Heart left ventricle (tissue), 16 donors: ENCODE data around the gene CGB8. TPM values are rescaled to one million over a fixed set of nuclear protein-coding genes. Genes with fewer than 3 reads are reported as not detected.
"Not testable (repeated sequence)": the region's sequence is repeated elsewhere in the genome, so short reads cannot be mapped to it uniquely, and the experiment has no call there.

Experiments used
- ATAC-seq, 4 donors: fragments of 200-7000 bp; cut with Tn5 transposase; one replicate each; pipeline ENCODE4 v1.9.1; 2020 to 2022; ENCODE audit warnings: moderate library complexity in 4 of 4, mild to moderate bottlenecking in 3 of 4, moderate number of reproducible peaks in 1 of 4
- DNase-seq, 5 donors: peaks; one replicate each; pipeline ENCODE4 v3.0.0-alpha.2; 2020
- H3K27ac ChIP-seq, 12 donors: fragments of 200-600 bp; sonication (generic) in 4 of 12; one replicate each; pipeline versions ENCODE4 v1.5.0 to v1.8.0; 2016 to 2022; ENCODE audit warnings: mild to moderate bottlenecking in 2 of 12
- H3K27me3 ChIP-seq, 9 donors: fragments of 200-600 bp; sonication (generic) in 2 of 9; one replicate each; pipeline versions ENCODE4 v1.5.1 to v1.8.0; 2016 to 2022; ENCODE audit warnings: mild to moderate bottlenecking in 3 of 9
- H3K36me3 ChIP-seq, 9 donors: fragments of 200-600 bp; sonication (generic) in 2 of 9; one replicate each; pipeline versions ENCODE4 v1.5.0 to v1.8.0; 2018 to 2022; ENCODE audit warnings: mild to moderate bottlenecking in 2 of 9
- H3K4me1 ChIP-seq, 12 donors: fragments of 200-600 bp; sonication (generic) in 4 of 12; one replicate each; pipeline versions ENCODE4 v1.5.0 to v1.8.0; 2016 to 2022; ENCODE audit warnings: mild to moderate bottlenecking in 3 of 12
- H3K4me3 ChIP-seq, 12 donors: fragments of 200-600 bp; sonication (generic) in 4 of 12; one replicate each; pipeline versions ENCODE4 v1.5.0 to v1.8.0; 2017 to 2022; ENCODE audit warnings: mild to moderate bottlenecking in 9 of 12, moderate library complexity in 4 of 12
- H3K9me3 ChIP-seq, 12 donors: fragments of 200-600 bp; sonication (generic) in 4 of 12; one replicate each; pipeline versions ENCODE4 v1.5.0 to v1.8.0; 2016 to 2022; ENCODE audit warnings: mild to moderate bottlenecking in 1 of 12
- WGBS, 4 donors: extraction: QIAGEN DNeasy Blood & Tissue Kit in 2 of 4; methylation state at CpG; one replicate each; pipeline versions ENCODE4 v1.1.5 to v1.1.7; 2013 to 2018; 5-methylcytosine and 5-hydroxymethylcytosine counted together
- intact Hi-C, 10 donors: fragments of 100-400 bp; cut with DNase I; formaldehyde crosslinking; loops; one replicate each; pipeline versions ENCODE4 v1.11.1 to v1.14.2; 2022
- polyA plus RNA-seq, 2 donors: library from polyadenylated mRNA; stranded (reverse); fragments of 200-250 nt; gene quantifications; one replicate each; pipeline ENCODE4 v1.2.3, GENCODE V29; 2013
- total RNA-seq, 9 donors: library from RNA; depleted of rRNA in 2 of 9; stranded (reverse); fragments of >200 nt in 2 of 9; fragmentation: NEBNext Ultra II Directional in 3 of 9; extraction: Animal tissue kit (Norgen Biotek cat#: 25700) in 3 of 9; gene quantifications; one replicate each; pipeline versions ENCODE4 v1.1.0 to v1.2.4, GENCODE V29; 2016 to 2023
- TF ChIP-seq, protein P1 (sequence below), 12 donors: fragments of 200-600 bp; sonication (generic) in 4 of 12; IDR thresholded peaks; one replicate each; pipeline versions ENCODE4 v1.5.0 to v1.8.0; 2018 to 2022; ENCODE audit warnings: antibody characterized with exemption in 12 of 12, mild to moderate bottlenecking in 5 of 12
- donor health status: ischemic (EF 13 %, LVEDD 7.1; RV severe dilation, severe dysfunction).
- donor health status: healthy with polysubstance abuse.
- donor health status: DM: no; HTN: yes; CAD: no.
- donor health status: DM: no; HTN: no; CAD: no.
- donor health status: ischemic (EF 25% LVEDD 6.9; RV normal size, moderate dysfunction).
- donor health status: ischemic (EF 25% LVEDD 5.7; RV mildly dilated, moderate dysfunction).
- donor health status: healthy.
- donor health status: DM: yes; HTN: yes; CAD: no.
- donor health status: ischemic (EF 35%, LVEDD 5.7; RV mildly dilated, moderate dysfunction).
- donor health status: nonischemic (EF 11% LVEDD 7.7; RV severe dilation, severe dysfunction).
- donor health status: DM: yes; HTN: yes; CAD: no.
- donor health status: PGD.
- donor health status: ischemic (EF 29% LVEDD 5.4; RV normal size, mild dysfunction).
- donor health status: nonischemic (EF 23%, LVEDD 6.1; RV moderate dilation, normal function).

Gene CGB8
- total and polyA plus RNA-seq, 11 donors = not detected

DNA sequence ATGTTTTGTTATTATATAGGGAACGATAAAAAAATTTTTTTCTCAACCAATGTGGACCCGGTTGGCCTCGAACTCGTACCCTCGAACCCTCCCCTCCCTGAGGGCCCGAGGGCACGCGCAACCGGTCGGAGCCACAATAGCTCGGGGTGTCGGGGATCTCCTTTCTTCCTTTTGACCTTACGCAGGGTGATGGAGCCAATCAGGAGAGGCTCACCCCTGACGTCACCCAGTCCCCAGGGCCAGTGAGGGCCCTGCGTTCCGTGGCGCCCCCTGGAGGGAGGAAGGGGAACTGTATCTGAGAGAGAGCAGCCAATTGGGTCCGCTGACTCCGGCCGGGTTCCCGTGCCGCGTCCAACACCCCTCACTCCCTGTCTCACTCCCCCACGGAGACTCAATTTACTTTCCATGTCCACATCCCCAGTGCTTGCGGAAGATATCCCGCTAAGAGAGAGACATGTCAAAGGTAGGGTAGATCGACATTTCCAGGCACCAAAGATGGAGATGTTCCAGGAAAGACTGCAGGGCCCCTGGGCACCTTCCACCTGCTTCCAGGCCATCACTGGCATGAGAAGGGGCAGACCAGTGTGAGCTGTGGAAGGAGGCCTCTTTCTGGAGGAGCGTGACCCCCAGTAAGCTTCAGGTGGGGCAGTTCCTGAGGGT, 17.1 kb downstream of the CGB8 start, which contains the start of gene CGB2:
TSS of gene CGB2 (plus strand) at position 249 of the 660 bp plus-strand sequence. CDS start at position 455, 206 bp downstream.
- WGBS, 4 donors = 19 to 29% (median 21%) methylated on average over 23 to 28 of the region's 28 CpGs
- H3K27ac ChIP-seq, ATAC-seq, H3K4me3 ChIP-seq, H3K27me3 ChIP-seq, H3K4me1 ChIP-seq, H3K36me3 ChIP-seq, intact Hi-C loops, DNase-seq, H3K9me3 ChIP-seq: not testable (repeated sequence)
- TF ChIP-seq, protein P1, sequence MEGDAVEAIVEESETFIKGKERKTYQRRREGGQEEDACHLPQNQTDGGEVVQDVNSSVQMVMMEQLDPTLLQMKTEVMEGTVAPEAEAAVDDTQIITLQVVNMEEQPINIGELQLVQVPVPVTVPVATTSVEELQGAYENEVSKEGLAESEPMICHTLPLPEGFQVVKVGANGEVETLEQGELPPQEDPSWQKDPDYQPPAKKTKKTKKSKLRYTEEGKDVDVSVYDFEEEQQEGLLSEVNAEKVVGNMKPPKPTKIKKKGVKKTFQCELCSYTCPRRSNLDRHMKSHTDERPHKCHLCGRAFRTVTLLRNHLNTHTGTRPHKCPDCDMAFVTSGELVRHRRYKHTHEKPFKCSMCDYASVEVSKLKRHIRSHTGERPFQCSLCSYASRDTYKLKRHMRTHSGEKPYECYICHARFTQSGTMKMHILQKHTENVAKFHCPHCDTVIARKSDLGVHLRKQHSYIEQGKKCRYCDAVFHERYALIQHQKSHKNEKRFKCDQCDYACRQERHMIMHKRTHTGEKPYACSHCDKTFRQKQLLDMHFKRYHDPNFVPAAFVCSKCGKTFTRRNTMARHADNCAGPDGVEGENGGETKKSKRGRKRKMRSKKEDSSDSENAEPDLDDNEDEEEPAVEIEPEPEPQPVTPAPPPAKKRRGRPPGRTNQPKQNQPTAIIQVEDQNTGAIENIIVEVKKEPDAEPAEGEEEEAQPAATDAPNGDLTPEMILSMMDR (IDR thresholded peaks at IDR 0.05) = peak in 7 of 12 donors; percentile 9 to 35 (median 31)

- H3K9me3 ChIP-seq, intact Hi-C loops, H3K36me3 ChIP-seq, ATAC-seq, H3K27ac ChIP-seq, H3K27me3 ChIP-seq, H3K4me3 ChIP-seq, H3K4me1 ChIP-seq, DNase-seq: not testable (repeated sequence)
- 91 to 97% (median 94%) methylated on average over 5 to 6 of the region's 8 CpGs for WGBS, 4 donors
Measured at GRCh38 chr19:49030323-49030722, 18.6 kb downstream of the CGB8 start.

- H3K4me3 ChIP-seq, H3K9me3 ChIP-seq, H3K4me1 ChIP-seq, H3K27me3 ChIP-seq, H3K27ac ChIP-seq, DNase-seq, H3K36me3 ChIP-seq, ATAC-seq, intact Hi-C loops: not testable (repeated sequence)
- WGBS, 4 donors = 79 to 87% (median 83%) methylated on average over 10 to 14 of the region's 14 CpGs
Measured at GRCh38 chr19:49029749-49030148, 19.2 kb downstream of the CGB8 start.

- H3K4me3 ChIP-seq, H3K27me3 ChIP-seq, DNase-seq, ATAC-seq, H3K4me1 ChIP-seq, H3K27ac ChIP-seq, H3K36me3 ChIP-seq, intact Hi-C loops, H3K9me3 ChIP-seq: not testable (repeated sequence)
- WGBS, 4 donors = 82 to 87% (median 84%) methylated on average over 9 of the region's 9 CpGs
Measured at GRCh38 chr19:49028686-49029085, 20.2 kb downstream of the CGB8 start.

GRCh38 chr19:49025599-49025998, 23.3 kb downstream of the CGB8 start:
- H3K4me3 ChIP-seq, DNase-seq, H3K27me3 ChIP-seq, intact Hi-C loops, H3K9me3 ChIP-seq, H3K4me1 ChIP-seq, H3K36me3 ChIP-seq, H3K27ac ChIP-seq, ATAC-seq: not testable (repeated sequence)
- WGBS, 4 donors = 63 to 80% (median 72%) methylated on average over 11 to 23 of the region's 23 CpGs

GRCh38 chr19:49025088-49025487, 23.8 kb downstream of the CGB8 start:
- 81 to 94% (median 86%) methylated on average over 3 to 4 of the region's 6 CpGs for WGBS, 4 donors
- H3K27ac ChIP-seq, ATAC-seq, intact Hi-C loops, DNase-seq, H3K36me3 ChIP-seq, H3K4me3 ChIP-seq, H3K9me3 ChIP-seq, H3K4me1 ChIP-seq, H3K27me3 ChIP-seq: not testable (repeated sequence)

DNA sequence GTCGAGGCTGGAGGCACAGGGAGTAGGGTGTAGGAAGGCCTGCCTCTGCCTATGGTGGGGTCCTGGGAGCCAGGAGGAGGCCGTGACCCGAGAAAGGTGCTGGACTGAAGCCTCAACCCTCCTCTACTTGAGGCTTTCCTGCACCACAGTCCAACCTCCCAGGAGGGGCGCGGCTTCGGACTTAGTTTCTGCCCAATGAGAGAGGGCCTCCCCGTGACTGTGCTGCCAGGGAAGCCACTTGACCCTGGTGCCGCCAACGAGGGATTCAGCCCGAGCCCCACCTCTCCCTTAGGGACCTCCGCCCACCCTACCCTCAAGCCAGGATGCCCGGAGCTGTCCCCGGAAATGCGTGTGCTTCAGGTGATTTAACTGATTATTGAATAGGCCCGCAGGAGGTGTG, 24.7 kb downstream of the CGB8 start, which contains the start of gene CGB3:
TSS of gene CGB3 (minus strand) at position 101 of the 400 bp plus-strand sequence. CDS start 362 bp downstream, outside the sequence.
- ATAC-seq, H3K4me3 ChIP-seq, H3K36me3 ChIP-seq, H3K4me1 ChIP-seq, H3K27ac ChIP-seq, intact Hi-C loops, DNase-seq, H3K9me3 ChIP-seq: not testable (repeated sequence)
- 67 to 80% (median 67%) methylated on average over 13 to 15 of the region's 15 CpGs; no CpG with 5 or more reads in 1 of the 4 donors for WGBS, 4 donors
- peaks cover 0 to 14% (median 0%) of the 10 kb centered on the region in 9 donors for H3K27me3 ChIP-seq
